Pancreas (tissue), 10 donors: Measurements from ENCODE around the gene CD80. TPM values are rescaled to one million over a fixed set of nuclear protein-coding genes. Genes with fewer than 3 reads are reported as not detected.

Source experiments
- ATAC-seq, 4 donors: fragments of 200-7000 bp; cut with Tn5 transposase; one replicate each; pipeline versions ENCODE4 v1.8.0 to v1.9.1; 2020; ENCODE audit warnings: mild to moderate bottlenecking in 4 of 4, moderate library complexity in 4 of 4
- DNase-seq, 6 donors: peaks; one replicate each; pipeline ENCODE4 v3.0.0-alpha.2; 2020
- FAIRE-seq: peaks from 2 replicates; lab custom pipeline; 2012; peaks lifted over from hg19 to GRCh38; lab: Jason Lieb, UNC
- H3K27ac ChIP-seq, 4 donors: fragments of 200-600 bp; sonication (generic); 1 replicate in 3 of 4; 2 replicates in 1 of 4; pipeline versions ENCODE4 v1.5.0 to v1.8.0; 2020
- H3K27me3 ChIP-seq, 4 donors: fragments of 200-600 bp; one replicate each; pipeline ENCODE4 v1.8.0; 2021
- H3K36me3 ChIP-seq, 3 donors: fragments of 200-600 bp; sonication (generic) in 1 of 3; one replicate each; pipeline versions ENCODE4 v1.5.0 to v1.8.0; 2020 to 2021
- H3K4me1 ChIP-seq, 3 donors: fragments of 200-600 bp; one replicate each; pipeline ENCODE4 v1.8.0; 2021
- H3K4me3 ChIP-seq, 4 donors: fragments of 200-600 bp; sonication (generic) in 2 of 4; one replicate each; pipeline versions ENCODE4 v1.5.0 to v1.8.0; 2020 to 2021
- H3K9me3 ChIP-seq, 4 donors: fragments of 200-600 bp; one replicate each; pipeline ENCODE4 v1.8.0; 2021
- CTCF ChIP-seq, 4 donors: fragments of 200-600 bp; sonication (generic) in 3 of 4; IDR thresholded peaks; one replicate each; pipeline versions ENCODE4 v1.5.0 to v1.8.0; 2021; ENCODE audit warnings: antibody characterized with exemption in 4 of 4
- WGBS, 2 donors: extraction: QIAGEN DNeasy Blood & Tissue Kit; methylation state at CpG; one replicate each; pipeline ENCODE4 v1.1.7; 2013; 5-methylcytosine and 5-hydroxymethylcytosine counted together
- intact Hi-C, 3 donors: fragments of 100-400 bp; cut with DNase I; formaldehyde crosslinking; loops; one replicate each; pipeline versions ENCODE4 v1.11.1 to v1.14.2; 2022
- polyA plus RNA-seq, 2 donors: library from polyadenylated mRNA; stranded (reverse); fragments of 200-250 nt; gene quantifications; one replicate each; pipeline ENCODE4 v1.2.3, GENCODE V29; 2013
- total RNA-seq, 6 donors: library from RNA; stranded (reverse); fragmentation: NEBNext Ultra II Directional in 4 of 6; extraction: Animal tissue kit (Norgen Biotek cat#: 25700) in 4 of 6; gene quantifications; one replicate each; pipeline versions ENCODE4 v1.2.1 to v1.2.4, GENCODE V29; 2021 to 2023
- donor health status: healthy with polysubstance abuse.
- donor health status: DM: no; HTN: no; CAD: no; lungs with moderate emphysema.
- donor health status: DM: no; HTN: no; CAD: no.
- donor health status: control.
- donor health status: control.
- donor health status: Bipolar disorder and iron deficiency.
- donor health status: DM: yes; HTN: yes; CAD: no.
- donor health status: DM: no; HTN: no; CAD: no.
- donor health status: DM: no; HTN: no; CAD: no.
- donor health status: DM: yes; HTN: yes; CAD: no.

Gene CD80
- total and polyA plus RNA-seq, 8 donors, result 0.14 to 0.66 (median 0.32) TPM; not detected in 1

- DNase-seq, result no peak
- Histone ChIP-seq H3K27me3 (no peaks in the 10 kb centered on the region), H3K36me3 (no peaks in the 10 kb centered on the region), H3K4me1 (no peaks in the 10 kb centered on the region), H3K27ac (no peak overlapping the region), H3K9me3 (no peaks in the 10 kb centered on the region), H3K4me3 (no peak overlapping the region)
- WGBS, 2 donors, result 87 to 88% methylated on average over 5 of the region's 5 CpGs
- TF ChIP-seq CTCF (IDR thresholded peaks at IDR 0.05), result no peak
- intact Hi-C loops, result no loop called here
- FAIRE-seq, result no peak
- ATAC-seq, result no peak
Observed at GRCh38 chr3:119551598-119551997, 7.8 kb downstream of the CD80 start.

- Histone ChIP-seq H3K27me3 (no peaks in the 10 kb centered on the region), H3K36me3 (no peaks in the 10 kb centered on the region), H3K4me1 (no peaks in the 10 kb centered on the region), H3K9me3 (no peaks in the 10 kb centered on the region), H3K27ac (no peak overlapping the region), H3K4me3 (no peak overlapping the region)
- FAIRE-seq (no peak), DNase-seq (no peak), ATAC-seq (no peak)
- intact Hi-C loops, result no loop called here
- WGBS, 2 donors, result 88 to 90% methylated on average over 9 of the region's 9 CpGs
- no peak for TF ChIP-seq CTCF (IDR thresholded peaks at IDR 0.05)
Observed at GRCh38 chr3:119550192-119550910, 9.1 kb downstream of the CD80 start.

DNA sequence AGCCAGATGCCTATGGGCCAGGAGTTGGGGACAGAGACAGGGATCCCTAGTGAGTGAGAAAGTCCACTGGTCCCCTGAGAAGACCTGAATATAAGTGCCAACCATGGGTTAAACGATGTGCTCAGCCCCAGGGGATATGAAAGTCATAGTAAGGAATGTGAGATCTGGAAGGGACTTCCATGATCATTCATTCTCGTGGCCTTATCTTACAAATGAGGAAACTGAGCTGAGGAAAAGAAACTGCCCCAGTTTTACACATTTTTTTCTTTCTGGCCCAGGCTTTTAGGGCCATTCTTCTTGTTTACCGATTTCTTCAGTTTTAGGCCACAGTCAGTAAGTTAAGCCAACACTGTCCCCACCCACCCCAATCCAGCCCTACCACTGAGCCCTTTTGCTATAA, 11.1 kb downstream of the CD80 start:
- intact Hi-C loops, result no loop called here
- FAIRE-seq, result no peak

GRCh38 chr3:119547227-119547626, 12.2 kb downstream of the CD80 start:
- intact Hi-C loops, result no loop called here
- no peak for FAIRE-seq
- H3K9me3 ChIP-seq, result no peaks in the 10 kb centered on the region

More for the DNA sequence above, 11.1 kb downstream of the CD80 start:
- no peaks in the 10 kb centered on the region for H3K4me1 ChIP-seq
- no peak for TF ChIP-seq CTCF (IDR thresholded peaks at IDR 0.05)
- 53 to 57% methylated on average over 3 of the region's 3 CpGs for WGBS, 2 donors
- H3K9me3 ChIP-seq, result no peaks in the 10 kb centered on the region
- H3K27me3 ChIP-seq, result no peaks in the 10 kb centered on the region
- H3K36me3 ChIP-seq, result no peaks in the 10 kb centered on the region
- no peak overlapping the region for H3K4me3 ChIP-seq
- no peak for ATAC-seq
- no peak overlapping the region for H3K27ac ChIP-seq
- no peak for DNase-seq

More at GRCh38 chr3:119547227-119547626, 12.2 kb downstream of the CD80 start:
- no peak for DNase-seq
- Histone ChIP-seq H3K27me3 (no peaks in the 10 kb centered on the region), H3K27ac (no peak overlapping the region), H3K36me3 (no peaks in the 10 kb centered on the region), H3K4me1 (no peaks in the 10 kb centered on the region), H3K4me3 (no peak overlapping the region)
- 72 to 83% methylated on average over 1 of the region's 1 CpG for WGBS, 2 donors
- ATAC-seq, result no peak
- no peak for TF ChIP-seq CTCF (IDR thresholded peaks at IDR 0.05)
